Suprapubic skin (tissue), 4 donors: ENCODE data around the gene CTXND2. TPM values are rescaled to one million over a fixed set of nuclear protein-coding genes. Genes with fewer than 3 reads are reported as not detected.
"Not testable (repeated sequence)": the region's sequence is repeated elsewhere in the genome, so short reads cannot be mapped to it uniquely, and the experiment has no call there.

Experiments
- DNase-seq, 2 donors: peaks; one replicate each; pipeline ENCODE4 v3.0.0-alpha.2; 2019; ENCODE audit warnings: low spot score in 2 of 2
- H3K27ac ChIP-seq: fragments of 200-600 bp; sonication (generic); one replicate; pipeline ENCODE4 v1.5.1; 2019
- H3K27me3 ChIP-seq: fragments of 200-600 bp; sonication (generic); one replicate; pipeline ENCODE4 v1.5.1; 2019
- H3K36me3 ChIP-seq: fragments of 200-600 bp; sonication (generic); one replicate; pipeline ENCODE4 v1.5.1; 2019
- H3K4me1 ChIP-seq: fragments of 200-600 bp; sonication (generic); one replicate; pipeline ENCODE4 v1.5.1; 2019
- H3K4me3 ChIP-seq: fragments of 200-600 bp; sonication (generic); one replicate; pipeline ENCODE4 v1.5.1; 2019; ENCODE audit warnings: mild to moderate bottlenecking
- H3K9me3 ChIP-seq: fragments of 200-600 bp; sonication (generic); one replicate; pipeline ENCODE4 v1.5.1; 2019
- EP300 ChIP-seq: sonication (generic); formaldehyde crosslinking; IDR thresholded peaks from one replicate; pipeline ENCODE4 v1.6.1; 2017; ENCODE audit warnings: antibody characterized with exemption
- POLR2A ChIP-seq, 2 donors: fragments of 450-650 bp; IDR thresholded peaks; one replicate each; pipeline ENCODE4 v1.6.1; 2017; ENCODE audit warnings: antibody characterized with exemption in 2 of 2, mild to moderate bottlenecking in 2 of 2, moderate library complexity in 2 of 2
- POLR2AphosphoS5 ChIP-seq, 3 donors: sonication (generic); formaldehyde crosslinking; IDR thresholded peaks; one replicate each; pipeline ENCODE4 v1.6.1; 2017; ENCODE audit warnings: antibody characterized with exemption in 3 of 3
- WGBS: methylation state at CpG from one replicate; pipeline ENCODE4 v1.1.5; 2018; 5-methylcytosine and 5-hydroxymethylcytosine counted together
- total RNA-seq, 4 donors: library from RNA; depleted of rRNA; stranded (reverse); fragments of >200 nt; gene quantifications; one replicate each; pipeline ENCODE4 v1.1.0, GENCODE V29; 2016
- TF ChIP-seq, protein P1 (sequence below), 2 donors: fragments of 200-600 bp in 1 of 2; fragments of 450-650 bp in 1 of 2; sonication (generic) in 1 of 2; IDR thresholded peaks; one replicate each; pipeline ENCODE4 v1.5.1; 2016 to 2019; ENCODE audit warnings: antibody characterized with exemption in 2 of 2, mild to moderate bottlenecking in 1 of 2, moderate library complexity in 1 of 2

Gene CTXND2
- total RNA-seq, 4 donors from 2014 or later: not detected

DNA sequence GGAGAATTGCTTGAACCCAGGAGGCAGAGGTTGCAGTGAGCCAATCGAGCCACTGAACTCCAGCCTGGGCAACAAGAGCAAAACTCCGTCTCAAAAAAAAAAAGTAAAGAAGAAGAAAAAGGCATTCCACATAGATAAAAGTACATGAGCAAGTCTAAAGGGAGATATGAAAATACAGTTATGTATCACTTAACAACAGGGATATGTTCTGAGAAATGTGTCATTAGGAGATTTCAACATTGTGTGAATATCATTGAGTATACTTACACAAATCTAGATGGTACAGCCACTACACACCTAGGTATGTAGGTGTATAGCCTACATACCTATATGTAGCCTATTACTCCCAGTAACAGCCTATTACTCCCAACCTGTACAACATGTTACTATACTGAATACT is 23.2 kb upstream of the CTXND2 start:
- no peak for DNase-seq
- Histone ChIP-seq H3K27me3 (no peaks in the 10 kb centered on the region), H3K36me3 (no peaks in the 10 kb centered on the region), H3K4me3 (no peak overlapping the region), H3K9me3 (no peaks in the 10 kb centered on the region), H3K4me1 (peaks cover 3% of the 10 kb centered on the region), H3K27ac (no peak overlapping the region)
- TF ChIP-seq, protein P1, sequence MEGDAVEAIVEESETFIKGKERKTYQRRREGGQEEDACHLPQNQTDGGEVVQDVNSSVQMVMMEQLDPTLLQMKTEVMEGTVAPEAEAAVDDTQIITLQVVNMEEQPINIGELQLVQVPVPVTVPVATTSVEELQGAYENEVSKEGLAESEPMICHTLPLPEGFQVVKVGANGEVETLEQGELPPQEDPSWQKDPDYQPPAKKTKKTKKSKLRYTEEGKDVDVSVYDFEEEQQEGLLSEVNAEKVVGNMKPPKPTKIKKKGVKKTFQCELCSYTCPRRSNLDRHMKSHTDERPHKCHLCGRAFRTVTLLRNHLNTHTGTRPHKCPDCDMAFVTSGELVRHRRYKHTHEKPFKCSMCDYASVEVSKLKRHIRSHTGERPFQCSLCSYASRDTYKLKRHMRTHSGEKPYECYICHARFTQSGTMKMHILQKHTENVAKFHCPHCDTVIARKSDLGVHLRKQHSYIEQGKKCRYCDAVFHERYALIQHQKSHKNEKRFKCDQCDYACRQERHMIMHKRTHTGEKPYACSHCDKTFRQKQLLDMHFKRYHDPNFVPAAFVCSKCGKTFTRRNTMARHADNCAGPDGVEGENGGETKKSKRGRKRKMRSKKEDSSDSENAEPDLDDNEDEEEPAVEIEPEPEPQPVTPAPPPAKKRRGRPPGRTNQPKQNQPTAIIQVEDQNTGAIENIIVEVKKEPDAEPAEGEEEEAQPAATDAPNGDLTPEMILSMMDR (IDR thresholded peaks at IDR 0.05): no peak
- TF ChIP-seq EP300 (no peak), POLR2A (IDR thresholded peaks at IDR 0.05) (no peak), POLR2AphosphoS5 (IDR thresholded peaks at IDR 0.05) (no peak)
- WGBS: 86% methylated on average over 2 of the region's 2 CpGs

DNA sequence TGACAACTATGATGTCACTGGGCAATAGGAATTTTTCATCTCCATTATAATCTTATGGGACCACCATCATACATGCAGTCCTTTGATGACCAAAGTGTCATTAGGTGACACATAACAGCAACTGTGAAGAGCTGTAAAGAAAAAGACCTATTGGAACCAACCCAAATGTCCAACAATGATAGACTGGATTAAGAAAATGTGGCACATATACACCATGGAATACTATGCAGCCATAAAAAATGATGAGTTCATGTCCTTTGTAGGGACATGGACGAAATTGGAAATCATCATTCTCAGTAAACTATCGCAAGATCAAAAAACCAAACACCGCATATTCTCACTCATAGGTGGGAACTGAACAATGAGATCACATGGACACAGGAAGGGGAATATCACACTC is 22.7 kb upstream of the CTXND2 start:
- H3K36me3 ChIP-seq, H3K9me3 ChIP-seq, H3K4me3 ChIP-seq, DNase-seq, H3K27me3 ChIP-seq, H3K4me1 ChIP-seq, H3K27ac ChIP-seq: not testable (repeated sequence)
- 84% methylated on average over 3 of the region's 3 CpGs for WGBS

DNA sequence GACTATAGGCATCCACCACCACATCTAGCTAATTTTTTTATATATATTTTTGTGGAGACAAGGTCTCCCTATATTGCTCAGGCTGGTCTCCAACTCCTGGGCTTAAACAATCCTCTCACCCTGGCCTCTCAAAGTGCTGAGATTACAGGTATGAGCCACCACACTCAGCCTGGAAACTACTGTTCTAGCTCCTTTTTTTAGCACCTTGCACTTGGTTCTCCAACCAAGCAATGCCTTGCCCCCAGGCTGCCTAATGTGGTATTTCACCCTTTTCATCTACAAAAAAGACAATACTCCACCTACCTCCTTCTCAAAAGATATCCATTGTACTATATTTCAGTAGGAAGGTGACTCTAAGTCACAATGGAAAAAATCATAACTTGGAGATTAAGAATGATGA is 17.3 kb upstream of the CTXND2 start:
- TF ChIP-seq, protein P1 (IDR thresholded peaks at IDR 0.05): no peak
- no peak for TF ChIP-seq EP300
- TF ChIP-seq POLR2AphosphoS5 (IDR thresholded peaks at IDR 0.05): no peak
- no peak for TF ChIP-seq POLR2A (IDR thresholded peaks at IDR 0.05)
- H3K4me1 ChIP-seq: peaks cover 11% of the 10 kb centered on the region
- H3K9me3 ChIP-seq: no peaks in the 10 kb centered on the region
- no peak overlapping the region for H3K27ac ChIP-seq
- no peaks in the 10 kb centered on the region for H3K36me3 ChIP-seq
- no peak for DNase-seq
- no peak overlapping the region for H3K4me3 ChIP-seq
- H3K27me3 ChIP-seq: no peaks in the 10 kb centered on the region

DNA sequence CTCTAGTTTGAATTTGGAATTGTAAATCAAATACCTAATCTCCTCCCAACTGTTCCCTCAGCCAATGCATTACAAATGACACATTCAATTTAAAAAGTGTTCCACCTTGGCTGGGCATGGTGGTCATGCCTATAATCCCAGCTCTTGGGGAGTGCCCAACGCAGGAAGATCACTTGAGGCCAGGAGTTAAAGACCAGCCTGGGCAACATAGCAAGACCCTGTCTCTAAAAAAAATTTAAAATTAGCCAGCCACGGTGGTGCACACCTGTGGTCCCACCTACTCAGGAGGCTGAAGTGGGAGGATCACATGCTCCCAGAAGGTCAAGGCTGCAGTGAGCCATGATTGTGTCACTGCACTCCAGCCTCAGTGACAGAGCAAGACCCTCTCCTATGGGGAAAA is 14.4 kb upstream of the CTXND2 start:
- H3K9me3 ChIP-seq: no peaks in the 10 kb centered on the region
- no peaks in the 10 kb centered on the region for H3K36me3 ChIP-seq
- no peak overlapping the region for H3K27ac ChIP-seq
- 82% methylated on average over 2 of the region's 2 CpGs for WGBS
- no peak for DNase-seq
- peaks cover 18% of the 10 kb centered on the region for H3K4me1 ChIP-seq
- no peak overlapping the region for H3K4me3 ChIP-seq
- H3K27me3 ChIP-seq: no peaks in the 10 kb centered on the region
- no peak for TF ChIP-seq POLR2A (IDR thresholded peaks at IDR 0.05)
- TF ChIP-seq, protein P1 (IDR thresholded peaks at IDR 0.05): no peak
- TF ChIP-seq EP300: no peak
- no peak for TF ChIP-seq POLR2AphosphoS5 (IDR thresholded peaks at IDR 0.05)

DNA sequence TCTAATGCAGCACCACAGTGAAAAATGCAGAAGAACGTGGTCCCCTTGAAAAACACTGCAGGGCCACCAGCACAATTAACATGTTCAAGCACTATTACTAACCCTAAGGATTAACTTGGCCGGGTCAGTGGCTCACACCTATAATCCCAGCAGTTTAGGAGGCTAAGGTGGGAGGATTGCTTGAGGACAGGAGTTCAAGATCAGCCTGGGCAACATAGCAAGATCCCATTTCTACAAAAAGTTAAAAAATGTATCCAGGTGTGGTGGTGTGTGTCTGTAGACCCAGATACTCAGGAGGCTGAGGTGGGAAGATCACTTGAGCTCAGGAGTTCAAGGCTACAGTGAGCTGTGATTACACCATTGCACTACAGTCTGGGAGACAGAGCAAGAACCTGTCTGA is 13.4 kb upstream of the CTXND2 start:
- H3K27ac ChIP-seq: no peak overlapping the region
- TF ChIP-seq POLR2AphosphoS5 (IDR thresholded peaks at IDR 0.05): no peak
- no peak for TF ChIP-seq POLR2A (IDR thresholded peaks at IDR 0.05)
- no peak for TF ChIP-seq EP300
- TF ChIP-seq, protein P1 (IDR thresholded peaks at IDR 0.05): no peak
- no peak overlapping the region for H3K4me3 ChIP-seq
- no peaks in the 10 kb centered on the region for H3K9me3 ChIP-seq
- H3K27me3 ChIP-seq: no peaks in the 10 kb centered on the region
- no peak for DNase-seq
- H3K36me3 ChIP-seq: no peaks in the 10 kb centered on the region
- 82% methylated on average over 2 of the region's 2 CpGs for WGBS
- H3K4me1 ChIP-seq: peaks cover 18% of the 10 kb centered on the region

DNA sequence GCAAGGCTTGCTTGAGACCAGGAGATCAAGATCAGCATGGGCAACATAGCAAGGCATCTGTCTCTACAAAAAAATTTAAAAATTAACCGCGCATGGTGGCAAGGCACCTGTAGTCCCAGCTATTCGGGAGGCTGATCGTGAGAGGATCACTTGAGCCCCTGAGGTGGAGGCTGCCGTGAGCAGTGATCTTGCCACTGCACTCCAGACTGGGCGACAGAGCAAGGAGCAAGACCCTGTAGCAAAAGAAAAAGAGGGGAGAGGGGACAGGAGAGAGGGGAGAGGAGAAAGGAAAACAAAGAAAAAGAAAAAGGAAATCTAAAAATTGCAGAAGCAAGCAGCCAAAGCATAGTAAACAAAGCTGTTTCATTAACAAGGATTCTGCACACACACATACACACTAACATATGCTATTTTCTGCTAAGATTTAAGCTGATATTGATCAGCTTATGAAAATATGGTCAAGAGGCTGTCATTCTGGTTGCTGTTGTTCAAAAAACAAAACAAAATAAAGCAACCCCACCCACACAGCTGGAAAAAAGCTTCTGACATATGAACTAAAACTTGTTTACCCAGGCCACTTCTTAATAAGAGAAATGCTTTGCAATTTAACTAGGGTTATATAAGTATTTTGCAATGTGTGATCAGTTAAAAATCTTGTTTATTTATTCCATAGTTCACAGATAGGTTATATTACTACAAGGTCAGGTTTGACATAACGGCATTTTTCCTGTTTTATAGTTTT is 12.3 kb upstream of the CTXND2 start:
- Histone ChIP-seq H3K36me3 (no peaks in the 10 kb centered on the region), H3K27ac (peak overlapping the region; percentile 97), H3K4me1 (peaks cover 18% of the 10 kb centered on the region), H3K4me3 (peak overlapping the region; percentile 86), H3K27me3 (no peaks in the 10 kb centered on the region), H3K9me3 (no peaks in the 10 kb centered on the region)
- TF ChIP-seq, protein P1 (IDR thresholded peaks at IDR 0.05): no peak
- TF ChIP-seq POLR2A (IDR thresholded peaks at IDR 0.05): peak in 1 of 2 donors; percentile 16
- no peak for DNase-seq
- 32% methylated on average over 7 of the region's 7 CpGs for WGBS
